ENCODE data around the gene ENKD1.

Gene ENKD1

GRCh38 chr16:67661886-67662652, 4.5 kb downstream of the ENKD1 start:
- no peak overlapping the region for H3K27ac Mint-ChIP-seq

GRCh38 chr16:67661101-67661761, 5.3 kb downstream of the ENKD1 start:
- peak overlapping the region; percentile 88 for H3K4me3 Mint-ChIP-seq
- no peaks in the 10 kb centered on the region for H3K27me3 Mint-ChIP-seq
- H3K27ac Mint-ChIP-seq, result no peak overlapping the region
- H3K4me1 Mint-ChIP-seq (ENCODE audit: low read depth), result peaks cover 21% of the 10 kb centered on the region
- H3K9me3 Mint-ChIP-seq, result no peaks in the 10 kb centered on the region
- no peaks in the 10 kb centered on the region for H3K36me3 Mint-ChIP-seq (ENCODE audit: low read depth)

More at GRCh38 chr16:67661886-67662652, 4.5 kb downstream of the ENKD1 start:
- Mint-ChIP-seq H3K9me3 (no peaks in the 10 kb centered on the region), H3K36me3 (ENCODE audit: low read depth) (no peaks in the 10 kb centered on the region), H3K4me3 (peak overlapping the region; percentile 88), H3K4me1 (ENCODE audit: low read depth) (peaks cover 22% of the 10 kb centered on the region), H3K27me3 (no peaks in the 10 kb centered on the region)

GRCh38 chr16:67660564-67661028, 6.0 kb downstream of the ENKD1 start, which contains the start of gene PARD6A:
Gene PARD6A (plus strand): TSS chr16:67660960. CDS start chr16:67661039, 79 bp downstream.
- peaks cover 17% of the 10 kb centered on the region for H3K4me1 Mint-ChIP-seq (ENCODE audit: low read depth)

GRCh38 chr16:67659675-67660563, 6.6 kb downstream of the ENKD1 start, which contains the start of gene ACD:
Gene ACD (minus strand): TSS chr16:67660260. CDS start chr16:67660220, 40 bp downstream.
- Mint-ChIP-seq H3K27ac (peak within 1 kb of the TSS; percentile 92), H3K4me3 (peak within 1 kb of the TSS; percentile 88), H3K4me1 (ENCODE audit: low read depth) (peaks cover 13% of the 10 kb centered on the region), H3K36me3 (ENCODE audit: low read depth) (peaks cover 6% of the 10 kb centered on the region), H3K27me3 (no peaks in the 10 kb centered on the region), H3K9me3 (no peaks in the 10 kb centered on the region)

More at GRCh38 chr16:67660564-67661028, 6.0 kb downstream of the ENKD1 start, which contains the start of gene PARD6A:
- peak within 1 kb of the TSS; percentile 88 for H3K4me3 Mint-ChIP-seq
- peak within 1 kb of the TSS; percentile 92 for H3K27ac Mint-ChIP-seq
- no peaks in the 10 kb centered on the region for H3K27me3 Mint-ChIP-seq
- peaks cover 3% of the 10 kb centered on the region for H3K36me3 Mint-ChIP-seq (ENCODE audit: low read depth)
- H3K9me3 Mint-ChIP-seq, result no peaks in the 10 kb centered on the region

GRCh38 chr16:67658849-67659674, 7.5 kb downstream of the ENKD1 start:
- peaks cover 6% of the 10 kb centered on the region for H3K36me3 Mint-ChIP-seq (ENCODE audit: low read depth)
- no peaks in the 10 kb centered on the region for H3K9me3 Mint-ChIP-seq
- peak overlapping the region; percentile 88 for H3K4me3 Mint-ChIP-seq
- peak overlapping the region; percentile 92 for H3K27ac Mint-ChIP-seq
- H3K4me1 Mint-ChIP-seq (ENCODE audit: low read depth), result peaks cover 13% of the 10 kb centered on the region
- H3K27me3 Mint-ChIP-seq, result no peaks in the 10 kb centered on the region

GRCh38 chr16:67657751-67658518, 8.6 kb downstream of the ENKD1 start:
- H3K4me1 Mint-ChIP-seq (ENCODE audit: low read depth), result peaks cover 13% of the 10 kb centered on the region
- no peak overlapping the region for H3K4me3 Mint-ChIP-seq
- no peaks in the 10 kb centered on the region for H3K27me3 Mint-ChIP-seq
- H3K9me3 Mint-ChIP-seq, result no peaks in the 10 kb centered on the region
- H3K27ac Mint-ChIP-seq, result peak overlapping the region; percentile 16
- peaks cover 6% of the 10 kb centered on the region for H3K36me3 Mint-ChIP-seq (ENCODE audit: low read depth)

- no peak overlapping the region for H3K4me3 Mint-ChIP-seq
- no peak overlapping the region for H3K27ac Mint-ChIP-seq
- H3K27me3 Mint-ChIP-seq, result no peaks in the 10 kb centered on the region
- no peaks in the 10 kb centered on the region for H3K9me3 Mint-ChIP-seq
- peaks cover 9% of the 10 kb centered on the region for H3K36me3 Mint-ChIP-seq (ENCODE audit: low read depth)
- H3K4me1 Mint-ChIP-seq (ENCODE audit: low read depth), result peaks cover 13% of the 10 kb centered on the region
Observed at GRCh38 chr16:67657017-67657608, 9.4 kb downstream of the ENKD1 start.

GRCh38 chr16:67656344-67657016, 10.1 kb downstream of the ENKD1 start:
- no peaks in the 10 kb centered on the region for H3K9me3 Mint-ChIP-seq
- H3K4me1 Mint-ChIP-seq (ENCODE audit: low read depth), result peaks cover 13% of the 10 kb centered on the region
- peaks cover 15% of the 10 kb centered on the region for H3K36me3 Mint-ChIP-seq (ENCODE audit: low read depth)
- no peak overlapping the region for H3K27ac Mint-ChIP-seq
- H3K27me3 Mint-ChIP-seq, result no peaks in the 10 kb centered on the region
- no peak overlapping the region for H3K4me3 Mint-ChIP-seq

GRCh38 chr16:67655363-67655762, 11.2 kb downstream of the ENKD1 start:
- Mint-ChIP-seq H3K27me3 (no peaks in the 10 kb centered on the region), H3K4me3 (no peak overlapping the region), H3K9me3 (no peaks in the 10 kb centered on the region), H3K27ac (peak overlapping the region; percentile 29), H3K4me1 (ENCODE audit: low read depth) (peaks cover 13% of the 10 kb centered on the region), H3K36me3 (ENCODE audit: low read depth) (peaks cover 23% of the 10 kb centered on the region)

GRCh38 chr16:67654403-67654911, 12.1 kb downstream of the ENKD1 start:
- no peaks in the 10 kb centered on the region for H3K9me3 Mint-ChIP-seq
- no peak overlapping the region for H3K27ac Mint-ChIP-seq
- H3K36me3 Mint-ChIP-seq (ENCODE audit: low read depth), result peaks cover 28% of the 10 kb centered on the region
- no peaks in the 10 kb centered on the region for H3K27me3 Mint-ChIP-seq
- peaks cover 13% of the 10 kb centered on the region for H3K4me1 Mint-ChIP-seq (ENCODE audit: low read depth)
- H3K4me3 Mint-ChIP-seq, result no peak overlapping the region

GRCh38 chr16:67653789-67654402, 12.7 kb downstream of the ENKD1 start:
- Mint-ChIP-seq H3K27me3 (no peaks in the 10 kb centered on the region), H3K36me3 (ENCODE audit: low read depth) (peaks cover 28% of the 10 kb centered on the region), H3K4me3 (no peak overlapping the region)

GRCh38 chr16:67653128-67653788, 13.3 kb downstream of the ENKD1 start:
- H3K4me3 Mint-ChIP-seq, result no peak overlapping the region
- H3K4me1 Mint-ChIP-seq (ENCODE audit: low read depth), result peaks cover 4% of the 10 kb centered on the region
- no peaks in the 10 kb centered on the region for H3K27me3 Mint-ChIP-seq
- no peaks in the 10 kb centered on the region for H3K9me3 Mint-ChIP-seq
- peaks cover 28% of the 10 kb centered on the region for H3K36me3 Mint-ChIP-seq (ENCODE audit: low read depth)
- no peak overlapping the region for H3K27ac Mint-ChIP-seq

More at GRCh38 chr16:67653789-67654402, 12.7 kb downstream of the ENKD1 start:
- H3K4me1 Mint-ChIP-seq (ENCODE audit: low read depth), result peaks cover 10% of the 10 kb centered on the region
- no peaks in the 10 kb centered on the region for H3K9me3 Mint-ChIP-seq
- peak overlapping the region; percentile 68 for H3K27ac Mint-ChIP-seq
